GM10266 (cell line): Measurements from ENCODE around the gene SENP7.
"Not testable (repeated sequence)": the region's sequence is repeated elsewhere in the genome, so short reads cannot be mapped to it uniquely, and the experiment has no call there.

Experiments used
- DNase-seq: peaks from one replicate; pipeline ENCODE4 v3.0.0; 2012; ENCODE audit errors: extremely low spot score
- TF ChIP-seq, protein P1 (sequence below): IDR thresholded peaks from 2 replicates; pipeline ENCODE4 v1.5.1; 2012; ENCODE audit warnings: mild to moderate bottlenecking, low read depth; ENCODE audit not compliant: control insufficient read depth, insufficient read depth; ENCODE audit errors: missing control alignments

SENP7 gene

DNA sequence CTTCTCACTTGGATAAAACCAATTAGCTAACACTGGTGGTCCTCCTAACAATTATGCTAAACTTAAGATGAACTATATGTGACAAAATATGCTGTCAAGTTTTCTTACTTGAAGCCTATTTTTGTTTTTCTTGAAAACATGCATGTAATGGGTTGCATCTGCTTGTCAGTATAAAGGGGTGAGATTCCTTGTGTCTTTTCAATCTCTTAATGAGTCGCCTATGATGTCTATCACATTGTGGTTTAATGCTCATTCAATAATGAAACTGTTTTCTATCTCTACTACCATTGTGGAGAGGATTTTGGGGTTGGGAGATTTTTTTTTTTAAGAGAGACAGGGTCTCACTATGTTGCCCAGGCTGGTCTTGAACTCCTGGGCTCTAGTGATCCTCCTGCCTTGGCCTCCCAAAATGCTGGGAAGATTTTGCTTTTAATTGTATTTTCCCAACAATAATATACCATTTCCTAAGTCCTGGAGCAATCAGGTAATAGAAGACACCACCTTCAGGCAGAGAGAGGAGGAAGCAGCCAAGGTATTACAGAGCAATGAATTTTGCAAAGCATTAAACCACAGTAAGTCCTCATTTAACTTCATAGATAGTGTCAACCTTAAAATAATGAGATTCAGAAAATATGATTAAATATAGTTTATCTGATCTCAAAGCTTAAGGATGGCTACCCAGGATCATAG, 31.3 kb upstream of the SENP7 start:
- TF ChIP-seq, protein P1, sequence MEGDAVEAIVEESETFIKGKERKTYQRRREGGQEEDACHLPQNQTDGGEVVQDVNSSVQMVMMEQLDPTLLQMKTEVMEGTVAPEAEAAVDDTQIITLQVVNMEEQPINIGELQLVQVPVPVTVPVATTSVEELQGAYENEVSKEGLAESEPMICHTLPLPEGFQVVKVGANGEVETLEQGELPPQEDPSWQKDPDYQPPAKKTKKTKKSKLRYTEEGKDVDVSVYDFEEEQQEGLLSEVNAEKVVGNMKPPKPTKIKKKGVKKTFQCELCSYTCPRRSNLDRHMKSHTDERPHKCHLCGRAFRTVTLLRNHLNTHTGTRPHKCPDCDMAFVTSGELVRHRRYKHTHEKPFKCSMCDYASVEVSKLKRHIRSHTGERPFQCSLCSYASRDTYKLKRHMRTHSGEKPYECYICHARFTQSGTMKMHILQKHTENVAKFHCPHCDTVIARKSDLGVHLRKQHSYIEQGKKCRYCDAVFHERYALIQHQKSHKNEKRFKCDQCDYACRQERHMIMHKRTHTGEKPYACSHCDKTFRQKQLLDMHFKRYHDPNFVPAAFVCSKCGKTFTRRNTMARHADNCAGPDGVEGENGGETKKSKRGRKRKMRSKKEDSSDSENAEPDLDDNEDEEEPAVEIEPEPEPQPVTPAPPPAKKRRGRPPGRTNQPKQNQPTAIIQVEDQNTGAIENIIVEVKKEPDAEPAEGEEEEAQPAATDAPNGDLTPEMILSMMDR = no peak
- DNase-seq = no peak

DNA sequence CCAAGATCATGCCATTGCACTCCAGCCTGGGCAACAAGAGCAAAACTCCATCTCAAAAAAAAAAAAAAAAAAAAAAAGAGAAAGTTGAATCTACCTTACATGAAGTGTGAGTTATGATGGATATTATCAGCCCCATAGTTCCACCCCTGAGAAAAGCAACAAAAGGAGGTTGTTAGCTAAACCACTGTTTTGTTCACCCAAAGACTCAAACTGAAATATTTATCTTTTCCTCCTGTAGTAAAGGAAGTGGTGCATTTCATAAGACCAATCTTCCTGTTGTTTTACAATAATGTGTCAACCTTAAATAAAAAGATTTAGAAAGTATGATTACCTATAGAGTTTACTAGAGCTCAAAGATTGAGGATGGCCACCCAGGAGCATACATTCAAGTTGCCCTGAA, 29.9 kb upstream of the SENP7 start:
- TF ChIP-seq, protein P1 = no peak
- DNase-seq = no peak

DNA sequence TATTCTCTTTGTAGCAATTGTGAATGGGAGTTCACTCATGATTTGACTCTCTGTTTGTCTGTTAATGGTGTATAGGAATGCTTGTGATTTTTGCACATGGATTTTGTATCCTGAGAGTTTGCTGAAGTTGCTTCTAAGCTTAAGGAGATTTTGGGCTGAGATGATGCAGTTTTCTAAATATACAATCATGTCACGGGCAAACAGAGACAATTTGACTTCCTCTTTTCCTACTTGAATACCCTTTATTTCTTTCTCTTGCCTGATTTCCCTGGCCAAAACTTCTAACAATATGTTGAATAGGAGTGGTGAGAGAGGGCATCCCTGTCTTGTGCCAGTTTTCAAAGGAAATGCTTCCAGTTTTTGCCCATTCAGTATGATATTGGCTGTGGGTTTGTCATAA, 23.9 kb upstream of the SENP7 start:
- DNase-seq = not testable (repeated sequence)

DNA sequence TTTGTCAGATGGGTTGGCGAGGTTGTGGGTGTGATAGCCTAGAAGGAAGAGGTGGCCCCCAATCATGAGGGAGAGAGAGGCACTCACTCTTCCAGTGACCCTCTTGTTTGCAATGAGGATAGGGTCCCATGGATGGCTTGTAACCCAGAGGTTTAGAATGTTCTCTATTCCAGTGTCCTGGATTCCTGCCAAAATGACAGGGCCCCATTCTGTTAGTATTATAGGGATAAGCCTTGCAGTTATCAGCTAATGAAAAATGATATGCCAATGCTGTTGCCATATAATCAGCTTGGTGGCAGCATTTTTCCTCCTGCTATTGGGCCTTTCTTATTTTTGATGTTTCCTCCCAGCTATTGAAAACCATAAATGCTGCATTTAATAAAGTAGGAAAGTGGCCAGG, 23.3 kb upstream of the SENP7 start:
- no peak for DNase-seq
- TF ChIP-seq, protein P1 = no peak

DNA sequence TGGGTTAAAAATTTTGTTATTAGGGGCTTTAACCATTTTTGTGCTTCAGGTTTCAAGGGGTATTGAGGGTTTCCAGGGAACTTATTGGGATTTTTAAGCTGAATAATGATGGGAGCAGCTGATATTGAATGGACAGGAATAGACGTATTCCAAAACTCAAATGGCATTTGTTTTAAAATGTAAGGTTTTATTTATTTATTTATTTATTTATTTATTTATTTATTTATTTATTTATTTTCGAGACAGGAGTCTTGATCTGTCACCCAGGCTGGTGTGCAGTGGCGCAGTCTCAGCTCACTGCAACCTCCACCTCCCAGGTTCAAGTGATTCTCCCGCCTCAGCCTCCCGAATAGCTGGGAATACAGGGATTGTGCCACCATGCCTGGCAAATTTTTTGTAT, 22.2 kb upstream of the SENP7 start:
- no peak for DNase-seq
- TF ChIP-seq, protein P1 = no peak

DNA sequence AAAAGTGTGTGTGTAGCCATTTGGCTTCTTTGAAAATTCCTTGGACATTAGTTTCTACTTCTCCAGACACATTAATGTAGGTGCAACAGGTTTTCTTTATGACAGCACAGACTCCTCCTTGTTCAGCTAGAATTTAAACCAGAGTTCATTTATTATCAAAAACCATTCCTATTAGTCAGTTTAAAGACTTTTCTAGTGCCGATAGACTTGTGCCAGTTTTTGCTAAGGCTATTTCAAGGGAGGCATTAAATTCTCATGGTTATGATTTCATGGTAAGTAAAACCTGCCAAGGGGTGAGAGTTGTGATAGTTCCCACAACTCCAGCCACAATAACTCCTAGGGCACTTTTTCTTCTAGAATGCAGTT, 20.6 kb upstream of the SENP7 start:
- TF ChIP-seq, protein P1 = no peak
- no peak for DNase-seq

DNA sequence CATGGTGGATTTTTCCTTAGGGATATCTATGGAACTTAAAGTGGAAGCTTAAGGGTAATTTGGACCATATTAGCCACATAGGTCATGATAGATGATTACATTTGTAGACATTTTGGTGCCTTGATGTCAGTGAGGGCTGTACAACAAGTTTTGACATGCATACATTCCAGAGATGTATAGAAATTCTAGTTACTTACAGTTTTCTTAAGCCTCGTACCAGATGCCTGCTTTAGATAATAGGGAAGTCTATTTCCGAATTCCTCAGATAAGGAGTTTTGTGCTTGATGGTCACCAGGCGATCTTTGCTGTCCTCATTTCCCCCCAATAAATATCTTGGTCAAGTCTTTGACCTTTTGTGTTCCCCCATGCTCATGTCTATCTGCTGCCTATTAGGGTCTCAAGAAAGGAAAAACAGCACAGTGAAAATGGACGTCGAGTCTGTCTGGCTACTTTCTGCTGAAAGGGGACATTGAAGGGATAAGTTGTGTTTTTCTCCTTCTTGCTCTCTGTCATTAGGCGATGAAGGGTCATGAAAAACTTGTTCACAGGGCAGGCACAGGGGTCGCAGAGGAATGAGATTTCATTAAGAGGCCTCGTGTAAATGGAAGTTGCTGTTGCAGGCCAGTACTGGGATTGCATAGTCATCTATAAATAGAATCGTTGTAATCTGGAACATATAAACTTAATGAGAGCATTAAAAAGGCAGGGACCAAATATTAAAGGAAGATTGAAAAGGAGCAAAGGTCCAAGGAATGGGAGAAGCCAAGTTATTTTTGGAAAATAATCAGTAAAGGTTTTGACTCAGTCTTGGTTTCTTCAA, 20.0 kb upstream of the SENP7 start:
- TF ChIP-seq, protein P1 = no peak
- DNase-seq = no peak
